Muscle of leg (tissue), 11 donors: ENCODE measurements around the gene DCAF11. TPM values are rescaled to one million over a fixed set of nuclear protein-coding genes. Genes with fewer than 3 reads are reported as not detected.

ENCODE experiments used
- DNase-seq: peaks from one replicate; pipeline ENCODE4 v3.0.0; 2013
- H3K27ac ChIP-seq: one replicate; pipeline ENCODE4 v1.5.1; 2013; ENCODE audit warnings: mild to moderate bottlenecking, low read length, control low read depth
- H3K27me3 ChIP-seq: one replicate; pipeline ENCODE4 v1.6.1; 2013; ENCODE audit warnings: low read length; ENCODE audit not compliant: control insufficient read depth, insufficient read depth
- H3K36me3 ChIP-seq: one replicate; pipeline ENCODE4 v1.6.1; 2013; ENCODE audit warnings: low read length; ENCODE audit not compliant: control insufficient read depth, insufficient read depth
- H3K4me1 ChIP-seq: one replicate; pipeline ENCODE4 v1.6.1; 2013; ENCODE audit warnings: low read length; ENCODE audit not compliant: control insufficient read depth, insufficient read depth
- H3K4me3 ChIP-seq: one replicate; pipeline ENCODE4 v1.5.1; 2013; ENCODE audit warnings: low read length, control low read depth
- H3K9me3 ChIP-seq: replicated peaks from 2 replicates; pipeline ENCODE4 v1.6.1; 2013; ENCODE audit warnings: low read depth, low read length; ENCODE audit not compliant: control insufficient read depth
- WGBS: methylation state at CpG from one replicate; pipeline ENCODE4 v1.1.5; 2013; ENCODE audit warnings: missing lambda C conversion rate; ENCODE audit not compliant: insufficient coverage; 5-methylcytosine and 5-hydroxymethylcytosine counted together
- polyA plus RNA-seq, 8 donors: library from polyadenylated mRNA; unstranded; fragments of 120-200 nt; gene quantifications; one replicate each; pipeline versions ENCODE4 v1.2.1 to v1.2.3, GENCODE V29; 2013; ENCODE audit warnings: inconsistent platforms in 1 of 8, low replicate concordance in 1 of 8; ENCODE audit not compliant: insufficient read length in 8 of 8, insufficient read depth in 1 of 8
- total RNA-seq: library from RNA; stranded (reverse); fragments of 120-200 nt; gene quantifications from one replicate; pipeline ENCODE4 v1.2.4, GENCODE V29; 2013

The DCAF11 gene
- total and polyA plus RNA-seq, 9 donors = 40.2 to 47.8 (median 43.6) TPM

- Histone ChIP-seq H3K27ac (no peak overlapping the region), H3K9me3 (no peaks in the 10 kb centered on the region), H3K4me3 (no peak overlapping the region), H3K27me3 (no peaks in the 10 kb centered on the region), H3K36me3 (peaks cover 57% of the 10 kb centered on the region), H3K4me1 (peaks cover 20% of the 10 kb centered on the region)
- DNase-seq = no peak
- 92% methylated on average over 3 of the region's 6 CpGs for WGBS
These were observed 2.6 kb downstream of the DCAF11 start for GRCh38 chr14:24117179-24117578.

GRCh38 chr14:24119691-24120090 is 5.1 kb downstream of the DCAF11 start:
- no peak overlapping the region for H3K4me3 ChIP-seq
- no peak for DNase-seq
- peaks cover 80% of the 10 kb centered on the region for H3K36me3 ChIP-seq
- no peak overlapping the region for H3K27ac ChIP-seq
- H3K9me3 ChIP-seq = no peaks in the 10 kb centered on the region
- peaks cover 11% of the 10 kb centered on the region for H3K4me1 ChIP-seq
- WGBS = 98% methylated on average over 4 of the region's 6 CpGs
- H3K27me3 ChIP-seq = no peaks in the 10 kb centered on the region

- H3K4me1 ChIP-seq = peaks cover 2% of the 10 kb centered on the region
- no peak for DNase-seq
- no peak overlapping the region for H3K4me3 ChIP-seq
- no peak overlapping the region for H3K27ac ChIP-seq
- no peaks in the 10 kb centered on the region for H3K9me3 ChIP-seq
- peaks cover 78% of the 10 kb centered on the region for H3K36me3 ChIP-seq
- no peaks in the 10 kb centered on the region for H3K27me3 ChIP-seq
- 60% methylated on average over 1 of the region's 8 CpGs for WGBS
These were observed 6.6 kb downstream of the DCAF11 start for GRCh38 chr14:24121210-24121609.

- WGBS = 100% methylated on average over 4 of the region's 4 CpGs
- Histone ChIP-seq H3K36me3 (peaks cover 66% of the 10 kb centered on the region), H3K4me3 (no peak overlapping the region), H3K27ac (no peak overlapping the region), H3K27me3 (no peaks in the 10 kb centered on the region), H3K4me1 (no peaks in the 10 kb centered on the region), H3K9me3 (no peaks in the 10 kb centered on the region)
- no peak for DNase-seq
These were observed 7.8 kb downstream of the DCAF11 start for GRCh38 chr14:24122416-24122815.

- WGBS = 93% methylated on average over 6 of the region's 8 CpGs
- Histone ChIP-seq H3K36me3 (peaks cover 61% of the 10 kb centered on the region), H3K27me3 (no peaks in the 10 kb centered on the region), H3K27ac (no peak overlapping the region), H3K9me3 (no peaks in the 10 kb centered on the region), H3K4me1 (no peaks in the 10 kb centered on the region), H3K4me3 (no peak overlapping the region)
- no peak for DNase-seq
These were observed 8.3 kb downstream of the DCAF11 start for GRCh38 chr14:24122898-24123297.

GRCh38 chr14:24123424-24124417 is 9.1 kb downstream of the DCAF11 start:
- Histone ChIP-seq H3K27me3 (no peaks in the 10 kb centered on the region), H3K27ac (no peak overlapping the region), H3K36me3 (peaks cover 53% of the 10 kb centered on the region), H3K4me3 (no peak overlapping the region), H3K4me1 (no peaks in the 10 kb centered on the region), H3K9me3 (no peaks in the 10 kb centered on the region)
- 66% methylated on average over 5 of the region's 9 CpGs for WGBS
- DNase-seq = no peak

GRCh38 chr14:24126939-24127338 is 12.4 kb downstream of the DCAF11 start:
- DNase-seq = no peak

GRCh38 chr14:24127673-24128072 is 13.1 kb downstream of the DCAF11 start:
- H3K36me3 ChIP-seq = peaks cover 21% of the 10 kb centered on the region
- no peak overlapping the region for H3K27ac ChIP-seq
- no peak for DNase-seq
- H3K4me3 ChIP-seq = no peak overlapping the region
- WGBS = 86% methylated on average over 1 of the region's 2 CpGs
- no peaks in the 10 kb centered on the region for H3K27me3 ChIP-seq
- H3K4me1 ChIP-seq = peaks cover 27% of the 10 kb centered on the region
- H3K9me3 ChIP-seq = no peaks in the 10 kb centered on the region

More at GRCh38 chr14:24126939-24127338, 12.4 kb downstream of the DCAF11 start:
- Histone ChIP-seq H3K4me1 (peaks cover 20% of the 10 kb centered on the region), H3K27ac (no peak overlapping the region), H3K36me3 (peaks cover 24% of the 10 kb centered on the region), H3K9me3 (no peaks in the 10 kb centered on the region), H3K4me3 (no peak overlapping the region), H3K27me3 (no peaks in the 10 kb centered on the region)

- no peaks in the 10 kb centered on the region for H3K27me3 ChIP-seq
These were observed 14.9 kb downstream of the DCAF11 start for GRCh38 chr14:24129410-24129998.

GRCh38 chr14:24130380-24130716 is 15.8 kb downstream of the DCAF11 start, which contains the start of gene FITM1:
TSS of gene FITM1 (plus strand) at chr14:24130659. CDS start at chr14:24131564, 905 bp downstream.
- peak within 1 kb of the TSS; percentile 61 for H3K4me3 ChIP-seq
- 86% methylated on average over 5 of the region's 5 CpGs for WGBS
- H3K36me3 ChIP-seq = peaks cover 7% of the 10 kb centered on the region
- peaks cover 36% of the 10 kb centered on the region for H3K4me1 ChIP-seq
- peak within 1 kb of the TSS; percentile 90 for H3K27ac ChIP-seq
- no peaks in the 10 kb centered on the region for H3K27me3 ChIP-seq
- H3K9me3 ChIP-seq = no peaks in the 10 kb centered on the region
- no peak for DNase-seq

More at GRCh38 chr14:24129410-24129998, 14.9 kb downstream of the DCAF11 start:
- peak overlapping the region; percentile 29 for H3K27ac ChIP-seq
- 91% methylated on average over 6 of the region's 8 CpGs for WGBS
- peaks cover 34% of the 10 kb centered on the region for H3K4me1 ChIP-seq
- H3K9me3 ChIP-seq = no peaks in the 10 kb centered on the region
- no peak overlapping the region for H3K4me3 ChIP-seq
- H3K36me3 ChIP-seq = peaks cover 8% of the 10 kb centered on the region
- DNase-seq = no peak
